Thyroid gland (tissue), 4 donors: ENCODE measurements around the gene UFC1. TPM values are rescaled to one million over a fixed set of nuclear protein-coding genes. Genes with fewer than 3 reads are reported as not detected.
A peak's percentile ranks its signal among the peaks of the same experiment; 100 is the strongest.

Experiments
- DNase-seq, 2 donors: peaks; one replicate each; pipeline ENCODE4 v3.0.0-alpha.2; 2019
- H3K27ac ChIP-seq, 3 donors: fragments of 200-600 bp; sonication (generic); 1 replicate in 2 of 3; 2 replicates in 1 of 3; pipeline ENCODE4 v1.5.1; 2016 to 2019; ENCODE audit warnings: mild to moderate bottlenecking in 1 of 3, moderate library complexity in 1 of 3
- H3K27me3 ChIP-seq: fragments of 200-600 bp; sonication (generic); one replicate; pipeline ENCODE4 v1.5.1; 2019
- H3K36me3 ChIP-seq, 2 donors: fragments of 200-600 bp; sonication (generic); one replicate each; pipeline ENCODE4 v1.5.1; 2016 to 2019
- H3K4me1 ChIP-seq, 2 donors: fragments of 200-600 bp; sonication (generic); one replicate each; pipeline ENCODE4 v1.5.1; 2017 to 2019
- H3K4me3 ChIP-seq, 3 donors: fragments of 200-600 bp; sonication (generic); replicated peaks in 1 of 3; 1 replicate in 2 of 3; 2 replicates in 1 of 3; pipeline ENCODE4 v1.5.1; 2016; ENCODE audit warnings: mild to moderate bottlenecking in 1 of 3
- H3K9me3 ChIP-seq: fragments of 200-600 bp; sonication (generic); one replicate; pipeline ENCODE4 v1.5.1; 2017
- CTCF ChIP-seq, 6 experiments: fragments of 200-600 bp in 3 of 6; fragments of 450-650 bp in 3 of 6; sonication (generic) in 3 of 6; IDR thresholded peaks; one replicate each; pipeline ENCODE4 v1.5.1; 2016 to 2019; ENCODE audit warnings: antibody characterized with exemption in 6 of 6, mild to moderate bottlenecking in 2 of 6, inconsistent platforms in 1 of 6, moderate library complexity in 1 of 6
- POLR2A ChIP-seq, 2 donors: fragments of 450-650 bp; IDR thresholded peaks; one replicate each; pipeline ENCODE4 v1.6.1; 2017; ENCODE audit warnings: antibody characterized with exemption in 2 of 2, mild to moderate bottlenecking in 2 of 2, moderate library complexity in 1 of 2
- WGBS, 2 donors: methylation state at CpG; one replicate each; pipeline ENCODE4 v1.1.5; 2017; 5-methylcytosine and 5-hydroxymethylcytosine counted together
- intact Hi-C: fragments of 100-400 bp; cut with DNase I; formaldehyde crosslinking; loops from one replicate; pipeline ENCODE4 v1.15.1; 2023
- total RNA-seq, 4 donors: library from RNA; depleted of rRNA; stranded (reverse); fragments of >200 nt; gene quantifications; one replicate each; pipeline ENCODE4 v1.2.3, GENCODE V29; 2016

UFC1 gene
- total RNA-seq, 4 donors from 2014 or later = 37.6 to 90.4 (median 62.1) TPM

- H3K36me3 ChIP-seq = peaks cover 3 to 7% of the 10 kb centered on the region in 2 donors
- no peak for TF ChIP-seq CTCF (IDR thresholded peaks at IDR 0.05)
- TF ChIP-seq POLR2A (IDR thresholded peaks at IDR 0.05) = no peak
- H3K4me3 ChIP-seq = peak overlapping the region; percentile 88 to 97 (median 96)
- H3K9me3 ChIP-seq = no peaks in the 10 kb centered on the region
- peak overlapping the region; percentile 76 to 93 (median 83) for H3K27ac ChIP-seq
- DNase-seq = no peak
- 5 to 10% methylated on average over 11 of the region's 11 CpGs for WGBS, 2 donors
- no peaks in the 10 kb centered on the region for H3K27me3 ChIP-seq
- intact Hi-C loops = no loop called here
- peaks cover 6 to 27% of the 10 kb centered on the region in 2 donors for H3K4me1 ChIP-seq
These were observed 6.1 kb downstream of the UFC1 start for GRCh38 chr1:161159913-161160243.

GRCh38 chr1:161160671-161161145, 6.9 kb downstream of the UFC1 start:
- H3K4me1 ChIP-seq = peaks cover 10 to 30% of the 10 kb centered on the region in 2 donors
- TF ChIP-seq CTCF (IDR thresholded peaks at IDR 0.05) = no peak
- no peak for TF ChIP-seq POLR2A (IDR thresholded peaks at IDR 0.05)
- 95% methylated on average over 11 to 22 of the region's 22 CpGs for WGBS, 2 donors
- no peak overlapping the region for H3K4me3 ChIP-seq
- peaks cover 3 to 7% of the 10 kb centered on the region in 2 donors for H3K36me3 ChIP-seq
- peak overlapping the region in 1 of 3 donors; percentile 93 for H3K27ac ChIP-seq
- no peaks in the 10 kb centered on the region for H3K9me3 ChIP-seq
- H3K27me3 ChIP-seq = no peaks in the 10 kb centered on the region
- no peak for DNase-seq
- intact Hi-C loops = no loop called here

DNA sequence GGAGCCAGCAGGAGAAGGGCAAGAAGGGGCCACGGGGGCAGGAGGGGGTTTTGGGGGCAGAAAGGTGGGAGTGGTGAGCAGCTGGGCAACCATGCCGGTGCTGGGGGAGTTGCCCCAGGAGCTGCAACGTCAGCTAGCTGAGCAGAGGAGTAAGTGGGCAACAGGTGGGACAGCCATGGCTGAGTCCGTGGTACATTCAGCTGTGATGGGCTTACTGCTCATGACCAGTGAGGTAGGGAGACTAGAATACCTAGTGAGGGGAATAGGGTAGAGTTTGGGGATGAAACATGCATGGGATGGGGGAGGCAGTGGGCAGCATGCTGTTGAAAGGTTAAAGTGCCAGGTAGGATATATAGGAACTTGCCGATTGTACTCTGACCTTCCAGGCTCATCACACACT, 7.9 kb downstream of the UFC1 start:
- H3K9me3 ChIP-seq = no peaks in the 10 kb centered on the region
- H3K36me3 ChIP-seq = peaks cover 3 to 7% of the 10 kb centered on the region in 2 donors
- DNase-seq = no peak
- no peak for TF ChIP-seq POLR2A (IDR thresholded peaks at IDR 0.05)
- TF ChIP-seq CTCF (IDR thresholded peaks at IDR 0.05) = no peak
- intact Hi-C loops = no loop called here
- 89 to 91% methylated on average over 5 of the region's 5 CpGs for WGBS, 2 donors
- H3K4me3 ChIP-seq = no peak overlapping the region
- no peak overlapping the region for H3K27ac ChIP-seq
- H3K4me1 ChIP-seq = peaks cover 11 to 30% of the 10 kb centered on the region in 2 donors
- no peaks in the 10 kb centered on the region for H3K27me3 ChIP-seq

- 83 to 86% methylated on average over 7 of the region's 7 CpGs for WGBS, 2 donors
- no peaks in the 10 kb centered on the region for H3K9me3 ChIP-seq
- no peak for DNase-seq
- peaks cover 15 to 32% of the 10 kb centered on the region in 2 donors for H3K4me1 ChIP-seq
- no peak overlapping the region for H3K4me3 ChIP-seq
- H3K27ac ChIP-seq = no peak overlapping the region
- H3K36me3 ChIP-seq = peaks cover 3 to 7% of the 10 kb centered on the region in 2 donors
- H3K27me3 ChIP-seq = no peaks in the 10 kb centered on the region
- intact Hi-C loops = no loop called here
- no peak for TF ChIP-seq POLR2A (IDR thresholded peaks at IDR 0.05)
- no peak for TF ChIP-seq CTCF (IDR thresholded peaks at IDR 0.05)
These were observed 8.3 kb downstream of the UFC1 start for GRCh38 chr1:161162052-161162451.

DNA sequence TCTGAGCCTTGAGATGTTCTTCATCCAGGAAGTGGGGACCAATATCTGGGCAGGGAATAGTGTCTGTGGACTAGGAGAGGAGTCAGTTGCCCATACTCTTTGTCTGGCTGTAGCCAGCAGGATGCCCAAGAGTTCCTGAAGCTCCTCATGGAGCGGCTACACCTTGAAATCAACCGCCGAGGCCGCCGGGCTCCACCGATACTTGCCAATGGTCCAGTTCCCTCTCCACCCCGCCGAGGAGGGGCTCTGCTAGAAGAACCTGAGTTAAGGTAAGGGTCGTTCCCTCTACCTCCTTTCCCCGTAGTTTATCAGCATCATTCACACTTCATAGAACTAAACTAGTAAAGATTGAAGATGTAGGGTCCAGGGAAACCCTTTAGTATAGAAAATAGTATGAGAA, 9.0 kb downstream of the UFC1 start:
- peaks cover 18 to 35% of the 10 kb centered on the region in 2 donors for H3K4me1 ChIP-seq
- H3K27ac ChIP-seq = no peak overlapping the region
- peaks cover 0 to 5% of the 10 kb centered on the region in 2 donors for H3K36me3 ChIP-seq
- H3K27me3 ChIP-seq = no peaks in the 10 kb centered on the region
- DNase-seq = no peak
- TF ChIP-seq CTCF (IDR thresholded peaks at IDR 0.05) = no peak
- no peak for TF ChIP-seq POLR2A (IDR thresholded peaks at IDR 0.05)
- WGBS, 2 donors = 93 to 95% methylated on average over 10 of the region's 10 CpGs
- H3K4me3 ChIP-seq = no peak overlapping the region
- no peaks in the 10 kb centered on the region for H3K9me3 ChIP-seq
- intact Hi-C loops = no loop called here
